Testis (tissue), 5 donors: ENCODE measurements around the gene NBPF4. TPM values are rescaled to one million over a fixed set of nuclear protein-coding genes. Genes with fewer than 3 reads are reported as not detected.
"Not testable (repeated sequence)": the region's sequence is repeated elsewhere in the genome, so short reads cannot be mapped to it uniquely, and the experiment has no call there.

Source experiments
- DNase-seq: peaks from one replicate; pipeline ENCODE4 v3.0.0-alpha.2; 2019
- H3K27ac ChIP-seq, 2 donors: fragments of 200-600 bp; sonication (generic); one replicate each; pipeline ENCODE4 v1.5.1; 2019
- H3K27me3 ChIP-seq: fragments of 200-600 bp; sonication (generic); one replicate; pipeline ENCODE4 v1.5.1; 2019
- H3K36me3 ChIP-seq: fragments of 200-600 bp; sonication (generic); one replicate; pipeline ENCODE4 v1.5.1; 2017; ENCODE audit warnings: low read depth; ENCODE audit errors: missing control alignments
- H3K4me1 ChIP-seq: fragments of 200-600 bp; sonication (generic); one replicate; pipeline ENCODE4 v1.5.1; 2019
- H3K4me3 ChIP-seq, 2 donors: fragments of 200-600 bp; sonication (generic); one replicate each; pipeline ENCODE4 v1.5.1; 2017 to 2019
- H3K9me3 ChIP-seq: fragments of 200-600 bp; sonication (generic); one replicate; pipeline ENCODE4 v1.5.1; 2017
- WGBS, 2 donors: methylation state at CpG; one replicate each; pipeline ENCODE4 v1.1.5; 2018; 5-methylcytosine and 5-hydroxymethylcytosine counted together
- intact Hi-C: fragments of 100-400 bp; cut with DNase I; formaldehyde crosslinking; loops from one replicate; pipeline ENCODE4 v1.15.1; 2023; ENCODE audit warnings: low total_unique reads
- long read RNA-seq, 2 donors: transcript quantifications; one replicate each; lab custom pipeline, GENCODE V29; 2026
- polyA plus RNA-seq: library from polyadenylated mRNA; stranded (reverse); fragments of 350-450 nt; fragmentation: Illumina TruSeq; extraction: RNeasy Lipid Tissue Mini Kit (QIAGEN cat#74804); gene quantifications from one replicate; pipeline ENCODE4 v1.2.3, GENCODE V29; 2014; ENCODE audit warnings: low read depth, low replicate concordance; ENCODE audit not compliant: insufficient read depth
- total RNA-seq, 2 donors: library from RNA; depleted of rRNA; stranded (reverse); fragments of >200 nt; gene quantifications; one replicate each; pipeline ENCODE4 v1.2.3, GENCODE V29; 2016

The NBPF4 gene
- total RNA-seq = 1 to 10 TPM; 2.5 to 6.9 TPM
- polyA plus RNA-seq = 10.5 TPM
- long read RNA-seq, donor 1 = 0 reads
- long read RNA-seq, donor 2 = 0 reads

- H3K4me1 ChIP-seq, H3K36me3 ChIP-seq, H3K27ac ChIP-seq, H3K9me3 ChIP-seq, H3K4me3 ChIP-seq, H3K27me3 ChIP-seq, intact Hi-C loops, DNase-seq: not testable (repeated sequence)
- no CpG with 5 or more reads among the region's 3 CpGs for WGBS, 2 donors
Measured at GRCh38 chr1:108243976-108244375, at the start of gene NBPF4. NBPF4 (minus strand) TSS chr1:108244076; CDS start chr1:108243761, 315 bp downstream.

GRCh38 chr1:108282528-108283257 is 38.8 kb upstream of the NBPF4 start:
- H3K4me3 ChIP-seq, H3K27me3 ChIP-seq, H3K9me3 ChIP-seq, DNase-seq, H3K27ac ChIP-seq, H3K4me1 ChIP-seq, H3K36me3 ChIP-seq, intact Hi-C loops: not testable (repeated sequence)
- no CpG with 5 or more reads among the region's 6 CpGs for WGBS, 2 donors

GRCh38 chr1:108272485-108273327 is 28.8 kb upstream of the NBPF4 start:
- H3K4me1 ChIP-seq, H3K4me3 ChIP-seq, DNase-seq, H3K27ac ChIP-seq, H3K36me3 ChIP-seq, intact Hi-C loops, H3K27me3 ChIP-seq, H3K9me3 ChIP-seq: not testable (repeated sequence)
- WGBS, 2 donors = no CpG with 5 or more reads among the region's 61 CpGs

- DNase-seq, H3K36me3 ChIP-seq, H3K27ac ChIP-seq, H3K4me3 ChIP-seq, H3K4me1 ChIP-seq, H3K27me3 ChIP-seq, H3K9me3 ChIP-seq, intact Hi-C loops: not testable (repeated sequence)
- WGBS, 2 donors = 78 to 83% methylated on average over 1 of the region's 1 CpG
Measured at GRCh38 chr1:108267097-108267496, 23.2 kb upstream of the NBPF4 start.

GRCh38 chr1:108261967-108262366 is 18.1 kb upstream of the NBPF4 start:
- H3K27me3 ChIP-seq, H3K4me1 ChIP-seq, H3K36me3 ChIP-seq, H3K4me3 ChIP-seq, DNase-seq, H3K9me3 ChIP-seq, H3K27ac ChIP-seq, intact Hi-C loops: not testable (repeated sequence)
- no CpG with 5 or more reads among the region's 11 CpGs for WGBS, 2 donors

- H3K27me3 ChIP-seq, intact Hi-C loops, H3K9me3 ChIP-seq, H3K4me3 ChIP-seq, H3K36me3 ChIP-seq, H3K4me1 ChIP-seq, DNase-seq, H3K27ac ChIP-seq: not testable (repeated sequence)
- no CpG with 5 or more reads among the region's 10 CpGs for WGBS, 2 donors
Measured at GRCh38 chr1:108261519-108261918, 17.6 kb upstream of the NBPF4 start.

- no CpG with 5 or more reads among the region's 4 CpGs for WGBS, 2 donors
- H3K27ac ChIP-seq, H3K27me3 ChIP-seq, H3K9me3 ChIP-seq, intact Hi-C loops, DNase-seq, H3K4me3 ChIP-seq, H3K36me3 ChIP-seq, H3K4me1 ChIP-seq: not testable (repeated sequence)
Measured at GRCh38 chr1:108260578-108261259, 16.8 kb upstream of the NBPF4 start.

GRCh38 chr1:108255426-108255825 is 11.6 kb upstream of the NBPF4 start:
- H3K36me3 ChIP-seq, H3K4me1 ChIP-seq, intact Hi-C loops, H3K27me3 ChIP-seq, DNase-seq, H3K4me3 ChIP-seq, H3K27ac ChIP-seq, H3K9me3 ChIP-seq: not testable (repeated sequence)

- DNase-seq, H3K4me1 ChIP-seq, H3K36me3 ChIP-seq, intact Hi-C loops, H3K4me3 ChIP-seq, H3K9me3 ChIP-seq, H3K27me3 ChIP-seq, H3K27ac ChIP-seq: not testable (repeated sequence)
- WGBS, 2 donors = no CpG with 5 or more reads among the region's 2 CpGs
Measured at GRCh38 chr1:108239426-108239825, 4.5 kb downstream of the NBPF4 start.

- H3K9me3 ChIP-seq, DNase-seq, intact Hi-C loops, H3K36me3 ChIP-seq, H3K4me3 ChIP-seq, H3K27ac ChIP-seq, H3K4me1 ChIP-seq, H3K27me3 ChIP-seq: not testable (repeated sequence)
- no CpG with 5 or more reads among the region's 2 CpGs for WGBS, 2 donors
Measured at GRCh38 chr1:108235308-108235707, 8.6 kb downstream of the NBPF4 start.

- H3K9me3 ChIP-seq, H3K4me1 ChIP-seq, H3K36me3 ChIP-seq, DNase-seq, intact Hi-C loops, H3K4me3 ChIP-seq, H3K27ac ChIP-seq, H3K27me3 ChIP-seq: not testable (repeated sequence)
- WGBS, 2 donors = no CpG with 5 or more reads among the region's 3 CpGs
Measured at GRCh38 chr1:108232183-108232582, 11.7 kb downstream of the NBPF4 start.
